K562 (cell line): ENCODE measurements around the gene XYLB. TPM values are rescaled to one million over a fixed set of nuclear protein-coding genes. Genes with fewer than 3 reads are reported as not detected.

Source experiments
- ATAC-seq: fragments of 200-7000 bp; cut with Tn5 transposase; 3 replicates; pipeline ENCODE4 v1.9.1; 2020; ENCODE audit warnings: moderate library complexity
- BruUV-seq: library from RNA; stranded (reverse); fragments of 400-500 nt; replicated peaks from 2 replicates; lab custom pipeline; 2021; lab: Mats Ljungman, UMichigan
- CTCF ChIA-PET: fragments of 300-600 bp; formaldehyde crosslinking; extraction: SDS; loops from one replicate; lab custom pipeline; 2021; ENCODE audit warnings: low intra/inter-chr PET ratio; lab: Yijun Ruan, JAX
- POLR2A ChIA-PET: fragments of 300-600, 350-650 bp; sonication (Branson Sonifier 250); formaldehyde crosslinking; extraction: SDS; loops from one replicate; lab custom pipeline; 2021; ENCODE audit warnings: antibody characterized with exemption, inconsistent platforms; lab: Yijun Ruan, JAX
- DNase-seq, 4 experiments: peaks; one replicate each; pipeline versions ENCODE4 v3.0.0 to v3.0.0-alpha.2; 2011 to 2018; ENCODE audit warnings: low spot score in 3 of 4, mixed read lengths in 3 of 4; ENCODE audit errors: extremely low read depth in 1 of 4
- FAIRE-seq: peaks from 2 replicates; lab custom pipeline; 2011; peaks lifted over from hg19 to GRCh38; lab: Jason Lieb, UNC
- H2AFZ ChIP-seq: 2 replicates; pipeline ENCODE4 v1.6.0; 2011; ENCODE audit warnings: low read depth, low read length, control low read depth, inconsistent platforms
- H3K27ac ChIP-seq: fragments of 200-600 bp; 3 replicates; pipeline ENCODE4 v1.8.0; 2011; ENCODE audit warnings: low read depth, mild to moderate bottlenecking, control low read depth, inconsistent platforms, low read length, moderate library complexity, mixed read lengths; ENCODE audit errors: extremely low read depth
- H3K27me3 ChIP-seq, 2 experiments: fragments of 300-600 bp in 1 of 2; 2 replicates in 1 of 2; 3 replicates in 1 of 2; pipeline versions ENCODE4 v1.6.0 to v1.8.0; 2011; ENCODE audit warnings: inconsistent platforms in 2 of 2, low read length in 2 of 2, mild to moderate bottlenecking in 1 of 2, mixed read lengths in 1 of 2, moderate library complexity in 1 of 2; ENCODE audit not compliant: control insufficient read depth in 2 of 2, insufficient read depth in 2 of 2
- H3K36me3 ChIP-seq: fragments of 300-600 bp; 3 replicates; pipeline ENCODE4 v1.8.0; 2011; ENCODE audit warnings: mild to moderate bottlenecking, low read length, inconsistent platforms; ENCODE audit not compliant: control insufficient read depth, insufficient read depth
- H3K4me1 ChIP-seq, 2 experiments: fragments of 200-600 bp in 1 of 2; replicated peaks in 1 of 2; 2 replicates in 1 of 2; 3 replicates in 1 of 2; pipeline versions ENCODE4 v1.5.1 to v1.8.0; 2011; ENCODE audit warnings: inconsistent platforms in 2 of 2, low read length in 2 of 2, mild to moderate bottlenecking in 1 of 2, mixed read lengths in 1 of 2, moderate library complexity in 1 of 2; ENCODE audit not compliant: control insufficient read depth in 2 of 2, insufficient read depth in 2 of 2
- H3K4me2 ChIP-seq: 2 replicates; pipeline ENCODE4 v1.6.1; 2011; ENCODE audit warnings: low read length, control low read depth, inconsistent platforms, mixed read lengths; ENCODE audit not compliant: insufficient read depth
- H3K4me3 ChIP-seq: fragments of 200-600 bp; sonication (generic), shearing (Covaris generic); 2 replicates; pipeline ENCODE4 v1.5.1; 2016; ENCODE audit warnings: control low read depth, inconsistent platforms
- H3K79me2 ChIP-seq: fragments of 200-600 bp; 3 replicates; pipeline ENCODE4 v1.8.0; 2011; ENCODE audit warnings: low read length, inconsistent platforms; ENCODE audit not compliant: control insufficient read depth, insufficient read depth
- H3K9ac ChIP-seq, 2 experiments: 2 replicates each; pipeline versions ENCODE4 v1.6.0 to v1.6.1; 2011; ENCODE audit warnings: low read depth in 2 of 2, low read length in 2 of 2, control low read depth in 1 of 2, inconsistent platforms in 1 of 2, mild to moderate bottlenecking in 1 of 2, mixed read lengths in 1 of 2; ENCODE audit not compliant: insufficient read depth in 1 of 2
- H3K9me1 ChIP-seq: one replicate; pipeline ENCODE4 v1.6.0; 2011; ENCODE audit warnings: inconsistent platforms, mild to moderate bottlenecking, low read length, moderate library complexity; ENCODE audit not compliant: control insufficient read depth, insufficient read depth
- H3K9me3 ChIP-seq: replicated peaks from 2 replicates; pipeline ENCODE4 v1.5.1; 2011; ENCODE audit warnings: low read depth, low read length, inconsistent platforms; ENCODE audit not compliant: control insufficient read depth, insufficient read depth
- H4K20me1 ChIP-seq: replicated peaks from 2 replicates; pipeline ENCODE4 v1.6.1; 2011; ENCODE audit warnings: low read length, inconsistent platforms, mixed read lengths; ENCODE audit not compliant: control insufficient read depth, insufficient read depth
- CBX3 ChIP-seq, 2 experiments: IDR thresholded peaks; 1 replicate in 1 of 2; 2 replicates in 1 of 2; pipeline ENCODE4 v1.6.1; 2012; ENCODE audit warnings: inconsistent platforms in 2 of 2, low read length in 2 of 2, borderline replicate concordance in 1 of 2, control low read depth in 1 of 2
- CEBPZ ChIP-seq: fragments of 150-350 bp; IDR thresholded peaks from 2 replicates; pipeline ENCODE4 v1.6.1; 2014; ENCODE audit warnings: low read depth, mild to moderate bottlenecking, low read length, borderline replicate concordance
- COPS2 ChIP-seq: fragments of 450-650 bp; conservative IDR thresholded peaks from 2 replicates; pipeline ENCODE4 v1.6.1; 2016; ENCODE audit warnings: mild to moderate bottlenecking, moderate library complexity
- ETV1 ChIP-seq: fragments of 450-650 bp; conservative IDR thresholded peaks from 2 replicates; pipeline ENCODE4 v1.6.1; 2016; ENCODE audit warnings: missing genetic modification characterization, control low read depth, low read depth, missing compliant biosample characterization
- FOXM1 ChIP-seq, 2 experiments: fragments of 450-650 bp in 1 of 2; sonication (generic) in 1 of 2; formaldehyde crosslinking in 1 of 2; IDR thresholded peaks; 2 replicates each; pipeline versions ENCODE4 v1.6.1 to v1.9.0; 2017 to 2022; ENCODE audit warnings: low read depth in 2 of 2, mild to moderate bottlenecking in 2 of 2, missing genetic modification reagents in 1 of 2, moderate library complexity in 1 of 2
- GMEB1 ChIP-seq: fragments of 250-450 bp; sonication (Bioruptor Pico); IDR thresholded peaks from 2 replicates; pipeline ENCODE4 v1.4.0; 2020; ENCODE audit warnings: mild to moderate bottlenecking
- MLX ChIP-seq, 2 experiments: fragments of 450-650 bp in 1 of 2; sonication (generic) in 1 of 2; formaldehyde crosslinking; conservative IDR thresholded peaks; 2 replicates each; pipeline versions ENCODE4 v1.4.0 to v1.8.1; 2020 to 2022; ENCODE audit warnings: mild to moderate bottlenecking in 1 of 2, missing genetic modification reagents in 1 of 2
- NFE2 ChIP-seq: IDR thresholded peaks from 2 replicates; pipeline ENCODE4 v1.6.1; 2014; ENCODE audit warnings: antibody characterized with exemption, low read depth
- NFRKB ChIP-seq: fragments of 450-650 bp; IDR thresholded peaks from 2 replicates; pipeline ENCODE4 v1.6.1; 2016; ENCODE audit warnings: low read depth
- NFXL1 ChIP-seq: fragments of 450-650 bp; formaldehyde crosslinking; IDR thresholded peaks from 2 replicates; pipeline ENCODE4 v1.4.0; 2021; ENCODE audit warnings: mild to moderate bottlenecking
- NR2C2 ChIP-seq, 2 experiments: fragments of 200-800 bp in 1 of 2; sonication (Bioruptor generic) in 1 of 2; sonication (generic) in 1 of 2; formaldehyde crosslinking in 1 of 2; IDR thresholded peaks; 2 replicates each; pipeline versions ENCODE4 v1.6.1 to v1.8.0; 2016 to 2022; ENCODE audit warnings: mild to moderate bottlenecking in 1 of 2, missing compliant biosample characterization in 1 of 2, missing genetic modification characterization in 1 of 2, missing genetic modification reagents in 1 of 2
- POLR2H ChIP-seq: IDR thresholded peaks from 2 replicates; pipeline ENCODE4 v1.6.1; 2016; ENCODE audit warnings: missing genetic modification characterization, low read depth, mild to moderate bottlenecking, control low read depth, missing compliant biosample characterization, moderate library complexity
- SIN3B ChIP-seq: fragments of 450-650 bp; IDR thresholded peaks from 2 replicates; pipeline ENCODE4 v1.6.1; 2017; ENCODE audit warnings: low read depth, mild to moderate bottlenecking, moderate library complexity
- SMARCA4 ChIP-seq: fragments of 450-650 bp; IDR thresholded peaks from 2 replicates; pipeline ENCODE4 v1.6.1; 2016
- SP1 ChIP-seq: sonication (generic); formaldehyde crosslinking; IDR thresholded peaks from 2 replicates; pipeline ENCODE4 v1.8.1; 2022; ENCODE audit warnings: mild to moderate bottlenecking, missing genetic modification reagents
- STAT5B ChIP-seq: fragments of 250-450 bp; sonication (Bioruptor Pico); IDR thresholded peaks from 2 replicates; pipeline ENCODE4 v1.8.0; 2021; ENCODE audit warnings: mild to moderate bottlenecking, inconsistent platforms
- TAF15 ChIP-seq: fragments of 200-400 bp; formaldehyde crosslinking; IDR thresholded peaks from 2 replicates; pipeline ENCODE4 v1.6.1; 2017; ENCODE audit warnings: mild to moderate bottlenecking, low read depth, low read length, moderate library complexity
- ZBED1 ChIP-seq: IDR thresholded peaks from 2 replicates; pipeline ENCODE4 v1.6.1; 2014
- ZNF253 ChIP-seq: fragments of 250-450 bp; sonication (Bioruptor Pico); conservative IDR thresholded peaks from 2 replicates; pipeline ENCODE4 v1.6.1; 2021; ENCODE audit warnings: mild to moderate bottlenecking
- WGBS: fragments of 100-300 bp; shearing (Covaris generic); methylation state at CpG from one replicate; pipeline ENCODE4 v1.1.6; 2016; ENCODE audit warnings: low coverage, mixed read lengths; ENCODE audit not compliant: insufficient coverage; ENCODE audit errors: missing lambda C conversion rate; 5-methylcytosine and 5-hydroxymethylcytosine counted together
- in situ Hi-C: fragments of 300-500 bp; cut with MboI; formaldehyde crosslinking; loops from 4 replicates; pipeline ENCODE4 v1.15.0; 2018; ENCODE audit warnings: inconsistent platforms, mixed read lengths
- intact Hi-C: fragments of 100-400 bp; cut with micrococcal nuclease; formaldehyde crosslinking; loops from 2 replicates; pipeline ENCODE4 v1.14.2; 2022
- polyA plus RNA-seq, 8 experiments: library from polyadenylated mRNA; depleted of rRNA in 4 of 8; stranded (reverse) in 5 of 8; unstranded in 3 of 8; fragments of >200 nt; fragmentation: Nextera tagmentation in 2 of 8; fragmentation: Illumina TruSeq in 1 of 8; extraction: Ambion mirVana in 2 of 8; extraction: Trizol in 1 of 8; gene quantifications; 2 replicates each; pipeline versions ENCODE4 v1.2.1 to v1.2.3, GENCODE V29; 2011 to 2014; ENCODE audit warnings: inconsistent platforms in 1 of 8, missing spikeins in 1 of 8
- total RNA-seq, 7 experiments: library from RNA; depleted of rRNA in 6 of 7; stranded (reverse); fragments of >200 nt in 6 of 7; fragmentation: Illumina TruSeq in 2 of 7; extraction: Trizol in 2 of 7; gene quantifications; 2 replicates each; pipeline versions ENCODE4 v1.2.1 to v1.2.3, GENCODE V29; 2011 to 2021; ENCODE audit warnings: low replicate concordance in 1 of 7

XYLB gene
- total and polyA plus RNA-seq, 9 of the 15 experiments (the other 6 are each of a cell fraction or from before 2014, with no cell fraction given) = 4.0 to 20.2 (median 13.2) TPM

GRCh38 chr3:38311941-38312340, 34.6 kb upstream of the XYLB start:
- DNase-seq (no peak), ATAC-seq (no peak), FAIRE-seq (no peak)
- Histone ChIP-seq H3K4me1 (peaks cover 0 to 12% of the 10 kb centered on the region in 2 experiments; a peak in 2 of 5 replicates), H3K4me2 (no peak overlapping the region), H3K9me3 (no peaks in the 10 kb centered on the region), H3K79me2 (no peaks in the 10 kb centered on the region), H3K27me3 (peaks cover 28 to 88% of the 10 kb centered on the region in 2 experiments), H3K4me3 (no peak overlapping the region), H2AFZ (no peak overlapping the region), H3K9me1 (no peaks in the 10 kb centered on the region), H3K36me3 (no peaks in the 10 kb centered on the region), H4K20me1 (no peaks in the 10 kb centered on the region), H3K9ac (no peak overlapping the region), H3K27ac (no peak overlapping the region)
- 0% methylated on average over 2 of the region's 2 CpGs for WGBS
- ChIA-PET CTCF (no interaction called here), POLR2A (interaction anchor here (1.1 kb wide), 1 partner anchor 23 kb away, joined by 5 read pairs; no protein-coding TSS in a partner anchor)
- TF ChIP-seq NR2C2 (CRISPR knock-in tag; IDR thresholded peaks at IDR 0.05) (no peak), NR2C2 (tag; IDR thresholded peaks at IDR 0.05) (no peak), COPS2 (no peak), NFE2 (no peak), CEBPZ (no peak), ETV1 (tag) (no peak), MLX (CRISPR knock-in tag; conservative IDR thresholded peaks at IDR 0.05) (no peak), POLR2H (no peak), SIN3B (no peak), SP1 (no peak), ZNF253 (no peak), CBX3 (IDR thresholded peaks at IDR 0.05; ENCODE audit: borderline replicate concordance in 1 of 2, low read length in 2 of 2) (no peak), NFRKB (no peak), GMEB1 (no peak), SMARCA4 (no peak), NFXL1 (CRISPR knock-in tag) (no peak), STAT5B (CRISPR knock-in tag) (no peak), FOXM1 (IDR thresholded peaks at IDR 0.05; ENCODE audit: low read depth) (no peak), FOXM1 (CRISPR knock-in tag; IDR thresholded peaks at IDR 0.05; ENCODE audit: low read depth) (no peak), TAF15 (no peak), ZBED1 (no peak)
- intact Hi-C loops (no loop called here), in situ Hi-C loops (no loop called here)
- BruUV-seq = no TSS peak
